ENCODE data around the gene KRT6A.

- TF ChIP-seq ATF2 (IDR thresholded peaks at IDR 0.05; ENCODE audit: low read length) (no peak), RCOR1 (conservative IDR thresholded peaks at IDR 0.05; ENCODE audit: low read depth, low read length) (no peak), REST (IDR thresholded peaks at IDR 0.05; ENCODE audit: low read depth, low read length) (no peak), NRF1 (conservative IDR thresholded peaks at IDR 0.05; ENCODE audit: low read depth, low read length) (no peak), SIN3A (IDR thresholded peaks at IDR 0.05; ENCODE audit: low read depth, low read length) (no peak), YY1 (IDR thresholded peaks at IDR 0.05; ENCODE audit: low read depth, low read length) (no peak)
Measured at GRCh38 chr12:52444647-52445595, 48.1 kb downstream of the KRT6A start.

All from GM12878 (cell line).